ENCODE results near the gene ANKS6. TPM values are rescaled to one million over a fixed set of nuclear protein-coding genes. Genes with fewer than 3 reads are reported as not detected.
A peak's percentile ranks its signal among the peaks of the same experiment; 100 is the strongest.

The ANKS6 gene
- total and polyA plus RNA-seq, 9 of the 15 experiments (the other 6 are each of a cell fraction or from before 2014, with no cell fraction given) = 9.9 to 74.5 (median 36.9) TPM

DNA sequence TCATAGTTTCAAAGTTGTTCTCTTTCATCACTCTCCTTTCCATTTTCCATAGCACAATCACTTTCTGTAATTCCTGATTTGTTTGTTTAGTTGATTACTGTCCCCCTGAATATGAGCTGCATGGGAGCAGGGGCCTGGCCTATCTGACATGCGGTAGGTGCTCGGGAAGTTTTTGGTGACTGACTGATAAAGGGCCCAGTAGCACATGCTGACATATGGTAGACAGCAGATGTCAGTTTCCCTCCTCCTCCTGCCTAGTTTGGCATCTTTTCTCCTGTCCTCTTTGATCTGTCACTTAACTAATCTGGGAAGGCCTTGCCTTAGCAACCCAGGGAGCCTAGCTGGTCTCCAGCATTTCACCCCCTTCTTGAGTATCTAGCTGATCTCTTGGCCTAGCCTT is 25.5 kb upstream of the ANKS6 start (continued):
- TF ChIP-seq, protein P1, sequence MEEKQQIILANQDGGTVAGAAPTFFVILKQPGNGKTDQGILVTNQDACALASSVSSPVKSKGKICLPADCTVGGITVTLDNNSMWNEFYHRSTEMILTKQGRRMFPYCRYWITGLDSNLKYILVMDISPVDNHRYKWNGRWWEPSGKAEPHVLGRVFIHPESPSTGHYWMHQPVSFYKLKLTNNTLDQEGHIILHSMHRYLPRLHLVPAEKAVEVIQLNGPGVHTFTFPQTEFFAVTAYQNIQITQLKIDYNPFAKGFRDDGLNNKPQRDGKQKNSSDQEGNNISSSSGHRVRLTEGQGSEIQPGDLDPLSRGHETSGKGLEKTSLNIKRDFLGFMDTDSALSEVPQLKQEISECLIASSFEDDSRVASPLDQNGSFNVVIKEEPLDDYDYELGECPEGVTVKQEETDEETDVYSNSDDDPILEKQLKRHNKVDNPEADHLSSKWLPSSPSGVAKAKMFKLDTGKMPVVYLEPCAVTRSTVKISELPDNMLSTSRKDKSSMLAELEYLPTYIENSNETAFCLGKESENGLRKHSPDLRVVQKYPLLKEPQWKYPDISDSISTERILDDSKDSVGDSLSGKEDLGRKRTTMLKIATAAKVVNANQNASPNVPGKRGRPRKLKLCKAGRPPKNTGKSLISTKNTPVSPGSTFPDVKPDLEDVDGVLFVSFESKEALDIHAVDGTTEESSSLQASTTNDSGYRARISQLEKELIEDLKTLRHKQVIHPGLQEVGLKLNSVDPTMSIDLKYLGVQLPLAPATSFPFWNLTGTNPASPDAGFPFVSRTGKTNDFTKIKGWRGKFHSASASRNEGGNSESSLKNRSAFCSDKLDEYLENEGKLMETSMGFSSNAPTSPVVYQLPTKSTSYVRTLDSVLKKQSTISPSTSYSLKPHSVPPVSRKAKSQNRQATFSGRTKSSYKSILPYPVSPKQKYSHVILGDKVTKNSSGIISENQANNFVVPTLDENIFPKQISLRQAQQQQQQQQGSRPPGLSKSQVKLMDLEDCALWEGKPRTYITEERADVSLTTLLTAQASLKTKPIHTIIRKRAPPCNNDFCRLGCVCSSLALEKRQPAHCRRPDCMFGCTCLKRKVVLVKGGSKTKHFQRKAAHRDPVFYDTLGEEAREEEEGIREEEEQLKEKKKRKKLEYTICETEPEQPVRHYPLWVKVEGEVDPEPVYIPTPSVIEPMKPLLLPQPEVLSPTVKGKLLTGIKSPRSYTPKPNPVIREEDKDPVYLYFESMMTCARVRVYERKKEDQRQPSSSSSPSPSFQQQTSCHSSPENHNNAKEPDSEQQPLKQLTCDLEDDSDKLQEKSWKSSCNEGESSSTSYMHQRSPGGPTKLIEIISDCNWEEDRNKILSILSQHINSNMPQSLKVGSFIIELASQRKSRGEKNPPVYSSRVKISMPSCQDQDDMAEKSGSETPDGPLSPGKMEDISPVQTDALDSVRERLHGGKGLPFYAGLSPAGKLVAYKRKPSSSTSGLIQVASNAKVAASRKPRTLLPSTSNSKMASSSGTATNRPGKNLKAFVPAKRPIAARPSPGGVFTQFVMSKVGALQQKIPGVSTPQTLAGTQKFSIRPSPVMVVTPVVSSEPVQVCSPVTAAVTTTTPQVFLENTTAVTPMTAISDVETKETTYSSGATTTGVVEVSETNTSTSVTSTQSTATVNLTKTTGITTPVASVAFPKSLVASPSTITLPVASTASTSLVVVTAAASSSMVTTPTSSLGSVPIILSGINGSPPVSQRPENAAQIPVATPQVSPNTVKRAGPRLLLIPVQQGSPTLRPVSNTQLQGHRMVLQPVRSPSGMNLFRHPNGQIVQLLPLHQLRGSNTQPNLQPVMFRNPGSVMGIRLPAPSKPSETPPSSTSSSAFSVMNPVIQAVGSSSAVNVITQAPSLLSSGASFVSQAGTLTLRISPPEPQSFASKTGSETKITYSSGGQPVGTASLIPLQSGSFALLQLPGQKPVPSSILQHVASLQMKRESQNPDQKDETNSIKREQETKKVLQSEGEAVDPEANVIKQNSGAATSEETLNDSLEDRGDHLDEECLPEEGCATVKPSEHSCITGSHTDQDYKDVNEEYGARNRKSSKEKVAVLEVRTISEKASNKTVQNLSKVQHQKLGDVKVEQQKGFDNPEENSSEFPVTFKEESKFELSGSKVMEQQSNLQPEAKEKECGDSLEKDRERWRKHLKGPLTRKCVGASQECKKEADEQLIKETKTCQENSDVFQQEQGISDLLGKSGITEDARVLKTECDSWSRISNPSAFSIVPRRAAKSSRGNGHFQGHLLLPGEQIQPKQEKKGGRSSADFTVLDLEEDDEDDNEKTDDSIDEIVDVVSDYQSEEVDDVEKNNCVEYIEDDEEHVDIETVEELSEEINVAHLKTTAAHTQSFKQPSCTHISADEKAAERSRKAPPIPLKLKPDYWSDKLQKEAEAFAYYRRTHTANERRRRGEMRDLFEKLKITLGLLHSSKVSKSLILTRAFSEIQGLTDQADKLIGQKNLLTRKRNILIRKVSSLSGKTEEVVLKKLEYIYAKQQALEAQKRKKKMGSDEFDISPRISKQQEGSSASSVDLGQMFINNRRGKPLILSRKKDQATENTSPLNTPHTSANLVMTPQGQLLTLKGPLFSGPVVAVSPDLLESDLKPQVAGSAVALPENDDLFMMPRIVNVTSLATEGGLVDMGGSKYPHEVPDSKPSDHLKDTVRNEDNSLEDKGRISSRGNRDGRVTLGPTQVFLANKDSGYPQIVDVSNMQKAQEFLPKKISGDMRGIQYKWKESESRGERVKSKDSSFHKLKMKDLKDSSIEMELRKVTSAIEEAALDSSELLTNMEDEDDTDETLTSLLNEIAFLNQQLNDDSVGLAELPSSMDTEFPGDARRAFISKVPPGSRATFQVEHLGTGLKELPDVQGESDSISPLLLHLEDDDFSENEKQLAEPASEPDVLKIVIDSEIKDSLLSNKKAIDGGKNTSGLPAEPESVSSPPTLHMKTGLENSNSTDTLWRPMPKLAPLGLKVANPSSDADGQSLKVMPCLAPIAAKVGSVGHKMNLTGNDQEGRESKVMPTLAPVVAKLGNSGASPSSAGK (IDR thresholded peaks at IDR 0.05) = peak; percentile 92
- peak; percentile 20 to 39; a peak in 1 of 4 replicates for TF ChIP-seq KDM1A (IDR thresholded peaks at IDR 0.05)
- TF ChIP-seq YY1 (IDR thresholded peaks at IDR 0.05; ENCODE audit: borderline replicate concordance in 1 of 3, control insufficient read depth in 1 of 3, extremely low read depth in 1 of 3, insufficient read depth in 3 of 3, insufficient read length in 1 of 3, insufficient replicate concordance in 2 of 3, low read depth in 1 of 3, low read length in 2 of 3) = no peak

All from K562 (cell line).